ENCODE results near the gene UTP25.

Gene UTP25

DNA sequence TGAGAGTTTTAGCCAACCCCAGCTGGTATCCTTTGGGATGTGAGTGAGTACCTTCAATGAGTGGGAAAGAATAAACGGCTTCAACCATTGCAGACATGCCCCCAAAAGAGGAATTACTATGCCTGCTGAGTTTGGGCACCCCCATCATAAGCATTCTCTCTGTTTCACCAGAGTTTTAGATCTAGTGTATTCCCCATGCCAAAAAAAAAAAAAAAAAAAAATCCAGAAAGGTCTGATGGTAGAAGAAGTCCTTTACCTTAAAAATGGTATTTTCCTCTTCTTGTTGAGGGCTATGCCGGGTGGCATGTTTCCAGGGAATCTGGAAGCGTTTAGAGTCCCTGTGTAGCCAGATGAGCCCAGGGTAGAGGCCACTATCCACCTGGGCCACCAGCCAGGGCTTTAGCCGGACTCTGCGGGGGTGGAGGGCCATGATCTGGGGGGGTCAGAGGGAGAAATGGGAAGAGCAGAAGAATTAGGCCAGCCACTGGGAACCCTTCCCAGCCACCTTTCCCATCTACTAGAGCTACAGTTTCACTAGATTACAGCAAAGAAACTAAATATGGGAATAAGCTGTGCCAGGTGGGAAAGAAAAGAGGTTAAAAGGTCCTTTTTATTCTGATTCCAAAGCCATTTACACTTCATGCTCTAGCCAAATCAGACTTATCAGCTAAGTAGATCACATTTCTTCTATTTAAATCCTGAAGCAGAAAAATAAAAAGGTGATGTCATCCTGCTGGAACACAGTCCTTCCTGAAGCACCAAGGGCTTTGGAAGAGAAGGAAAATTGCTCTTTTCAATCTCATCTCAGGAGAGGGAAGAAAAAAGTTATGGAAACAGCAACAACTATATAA lies 26.6 kb upstream of the UTP25 start:
- ATAC-seq (replicated peaks) (no peak), DNase-seq (no peak)
- Mint-ChIP-seq H3K27ac (no peak overlapping the region), H3K27me3 (peaks cover 24 to 41% of the 10 kb centered on the region in 2 donors), H3K4me3 (no peak overlapping the region), H3K4me1 (peaks cover 10 to 13% of the 10 kb centered on the region in 2 donors), H3K9me3 (peaks cover 0 to 2% of the 10 kb centered on the region in 2 donors), H3K36me3 (peaks cover 0 to 2% of the 10 kb centered on the region in 2 donors)

DNA sequence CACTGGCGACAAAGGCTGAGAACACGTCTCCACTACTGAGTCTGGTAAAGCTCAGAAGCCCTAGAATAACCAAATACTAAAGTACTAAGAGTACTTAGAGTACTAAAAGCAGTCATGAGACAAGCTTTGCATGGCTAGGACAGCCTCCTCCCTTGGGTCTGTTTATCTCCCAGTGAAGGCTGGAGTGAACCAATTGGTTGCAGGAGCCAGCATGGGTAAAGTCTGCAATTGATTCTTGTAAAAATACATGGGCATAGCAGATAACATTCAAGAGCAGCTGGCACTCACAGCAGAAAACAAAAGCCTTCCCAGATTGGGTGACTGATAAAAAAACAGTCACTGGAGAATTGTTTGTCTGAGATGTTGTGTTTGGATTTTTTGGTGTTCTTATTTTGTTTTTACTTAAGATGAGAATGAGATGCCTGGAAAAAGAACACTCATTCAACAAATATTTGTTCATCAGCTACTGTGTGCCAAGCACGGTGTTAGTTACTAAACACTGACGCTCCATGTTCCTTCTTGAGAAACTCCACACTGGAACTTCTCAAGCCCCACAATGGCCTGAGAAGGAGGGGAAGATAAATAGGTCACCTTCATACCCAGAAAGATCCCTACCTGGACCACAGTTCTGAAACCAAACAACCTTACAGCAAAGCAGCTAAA lies 25.5 kb upstream of the UTP25 start:
- no peak overlapping the region for H3K4me3 Mint-ChIP-seq
- no peak overlapping the region for H3K27ac Mint-ChIP-seq
- no peak for ATAC-seq (replicated peaks)
- peaks cover 0 to 2% of the 10 kb centered on the region in 2 donors for H3K36me3 Mint-ChIP-seq
- H3K9me3 Mint-ChIP-seq = peaks cover 0 to 2% of the 10 kb centered on the region in 2 donors
- DNase-seq = no peak
- peaks cover 18 to 35% of the 10 kb centered on the region in 2 donors for H3K27me3 Mint-ChIP-seq
- H3K4me1 Mint-ChIP-seq = peaks cover 13% of the 10 kb centered on the region in 2 donors

DNA sequence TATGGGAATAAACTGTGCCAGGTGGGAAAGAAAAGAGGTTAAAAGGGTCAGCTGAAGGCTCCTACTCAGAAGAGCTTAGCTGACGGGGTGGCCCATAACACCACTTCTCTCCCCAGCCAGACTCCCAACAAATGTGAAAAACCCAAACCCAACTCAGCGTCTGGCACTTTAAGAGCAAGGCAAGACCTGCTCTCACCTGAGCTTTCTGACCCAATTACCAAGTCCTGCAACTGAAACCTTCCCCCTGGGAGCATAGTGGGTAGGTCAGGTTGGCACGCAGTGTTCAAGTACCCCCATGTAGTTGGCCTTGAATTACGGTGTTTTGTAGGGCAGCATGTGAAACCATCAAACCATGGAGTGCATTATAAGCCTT lies 25.0 kb upstream of the UTP25 start:
- ATAC-seq (replicated peaks) = no peak
- H3K4me1 Mint-ChIP-seq = peaks cover 12 to 13% of the 10 kb centered on the region in 2 donors
- H3K27ac Mint-ChIP-seq = no peak overlapping the region
- no peak overlapping the region for H3K4me3 Mint-ChIP-seq
- peaks cover 18 to 35% of the 10 kb centered on the region in 2 donors for H3K27me3 Mint-ChIP-seq
- peaks cover 0 to 2% of the 10 kb centered on the region in 2 donors for H3K36me3 Mint-ChIP-seq
- peaks cover 0 to 2% of the 10 kb centered on the region in 2 donors for H3K9me3 Mint-ChIP-seq
- DNase-seq = no peak

DNA sequence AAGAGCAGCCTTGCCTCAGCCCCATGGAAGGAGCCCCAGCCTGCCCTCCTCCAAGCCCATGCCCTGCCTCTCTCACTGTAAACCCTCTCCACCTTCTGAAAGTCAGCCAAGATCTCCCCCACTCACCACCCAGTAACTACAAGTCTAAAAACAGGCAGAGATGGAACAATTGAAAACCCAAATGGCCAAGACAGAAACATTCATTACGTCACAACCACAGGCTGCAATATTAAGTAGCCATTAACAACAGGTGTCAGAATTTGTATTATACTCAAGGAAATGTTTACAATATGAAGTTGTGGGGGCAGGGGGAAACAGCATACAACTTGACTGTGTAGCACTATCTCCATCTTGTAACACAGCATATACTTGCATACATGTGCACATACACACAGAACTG lies 24.2 kb upstream of the UTP25 start:
- peaks cover 7 to 13% of the 10 kb centered on the region in 2 donors for H3K4me1 Mint-ChIP-seq
- peaks cover 18 to 35% of the 10 kb centered on the region in 2 donors for H3K27me3 Mint-ChIP-seq
- peaks cover 0 to 2% of the 10 kb centered on the region in 2 donors for H3K36me3 Mint-ChIP-seq
- peaks cover 0 to 2% of the 10 kb centered on the region in 2 donors for H3K9me3 Mint-ChIP-seq
- no peak for DNase-seq
- H3K4me3 Mint-ChIP-seq = no peak overlapping the region
- no peak for ATAC-seq (replicated peaks)
- H3K27ac Mint-ChIP-seq = no peak overlapping the region

DNA sequence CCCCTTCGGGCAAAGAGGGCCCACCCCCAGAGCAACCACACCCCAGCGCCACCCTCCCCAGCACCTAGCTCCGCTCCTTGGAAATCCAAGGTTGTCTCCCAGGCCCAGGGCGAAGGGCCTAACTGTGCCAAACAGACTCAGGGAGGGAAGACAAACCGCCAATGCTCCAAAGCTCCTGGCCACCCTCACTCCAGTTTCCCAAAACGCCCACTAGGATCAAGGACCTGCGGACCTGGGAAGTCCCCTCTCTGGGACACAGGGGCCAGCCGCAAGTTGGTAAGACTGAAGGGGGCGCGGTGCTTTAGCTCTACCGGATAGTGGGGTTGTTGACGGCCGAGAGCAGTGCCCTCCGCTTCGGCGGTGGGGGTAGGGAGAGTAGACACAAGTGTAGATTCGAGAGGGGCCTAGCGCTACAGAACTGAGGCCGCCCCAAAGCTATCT lies 22.4 kb upstream of the UTP25 start:
- no peak for DNase-seq
- H3K27me3 Mint-ChIP-seq = peaks cover 27 to 44% of the 10 kb centered on the region in 2 donors
- no peak for ATAC-seq (replicated peaks)
- H3K9me3 Mint-ChIP-seq = peaks cover 0 to 2% of the 10 kb centered on the region in 2 donors
- H3K4me3 Mint-ChIP-seq = peak overlapping the region; percentile 91 to 92
- no peak overlapping the region for H3K27ac Mint-ChIP-seq
- peaks cover 0 to 2% of the 10 kb centered on the region in 2 donors for H3K36me3 Mint-ChIP-seq
- H3K4me1 Mint-ChIP-seq = peaks cover 7 to 13% of the 10 kb centered on the region in 2 donors

DNA sequence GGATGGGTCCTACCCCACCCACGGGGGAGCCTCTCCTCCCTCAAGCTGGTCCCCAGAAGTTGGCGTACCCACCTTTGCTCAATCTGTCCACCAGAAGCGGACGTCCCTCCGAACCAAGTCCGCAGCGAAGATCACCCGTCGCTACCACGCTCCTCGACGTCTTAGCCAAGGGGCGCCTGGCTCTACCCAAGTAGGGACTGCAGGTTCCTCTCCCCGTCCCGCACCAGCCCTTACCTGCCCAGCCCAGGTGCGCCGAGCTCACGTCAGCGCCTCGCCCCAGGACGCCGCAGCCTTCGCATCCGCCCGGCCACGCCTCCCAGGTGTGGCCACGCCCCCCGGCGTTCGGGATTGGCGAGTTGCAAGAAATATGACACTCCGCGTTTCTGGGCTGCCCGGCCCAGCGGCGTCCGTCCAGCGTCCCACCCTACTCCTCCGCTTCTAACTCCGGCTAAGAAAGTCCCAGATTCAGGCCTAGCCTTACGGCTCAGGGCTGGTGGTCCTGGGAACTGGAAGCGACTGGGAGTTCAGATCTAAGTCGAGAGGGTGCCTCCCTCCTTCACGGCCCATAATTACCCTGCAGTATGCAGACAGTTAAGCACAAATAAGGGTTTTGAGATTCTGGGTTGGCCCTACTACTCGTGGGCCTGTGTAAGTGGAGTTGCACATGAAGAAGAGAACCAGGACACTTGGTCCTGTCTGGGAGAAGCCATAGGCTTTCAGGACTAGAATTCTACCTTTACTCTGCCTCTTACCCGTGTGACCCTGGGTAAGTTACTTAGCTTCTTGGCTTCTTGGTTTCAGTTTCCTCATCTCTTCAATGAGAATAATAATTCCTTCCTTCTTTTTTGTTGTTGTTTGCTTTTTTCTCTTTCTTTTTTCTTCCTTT lies 21.7 kb upstream of the UTP25 start, which contains the start of gene IRF6:
Gene IRF6 (minus strand): TSS at position 268 of the 886 bp plus-strand sequence. CDS start 4,729 bp downstream, outside the sequence.
- Mint-ChIP-seq H3K27me3 (peaks cover 27 to 44% of the 10 kb centered on the region in 2 donors), H3K36me3 (peaks cover 0 to 2% of the 10 kb centered on the region in 2 donors), H3K27ac (peak within 1 kb of the TSS; percentile 85), H3K4me1 (peaks cover 7 to 13% of the 10 kb centered on the region in 2 donors), H3K9me3 (peaks cover 0 to 2% of the 10 kb centered on the region in 2 donors), H3K4me3 (peak within 1 kb of the TSS; percentile 91 to 92)
- DNase-seq = peak; percentile 44
- ATAC-seq (replicated peaks) = peak; percentile 93 to 95

DNA sequence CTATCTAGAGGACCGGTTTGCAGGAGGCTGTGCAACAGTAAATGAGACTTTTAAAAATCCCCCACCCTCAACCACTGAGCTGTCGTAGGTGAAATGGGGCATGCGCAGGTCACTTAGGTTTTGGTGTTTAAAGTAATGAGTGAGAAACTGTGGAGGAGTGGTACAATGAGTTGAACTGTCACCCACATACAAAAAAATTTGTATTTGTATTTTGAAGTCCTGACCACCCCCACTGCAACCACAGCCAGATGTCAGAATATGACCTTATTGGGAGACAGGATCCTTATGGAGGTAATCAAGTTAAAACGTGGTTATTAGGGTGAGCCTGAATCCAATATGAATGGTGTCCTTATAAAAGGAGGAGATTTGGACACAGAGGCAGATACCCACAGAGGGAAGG lies 20.3 kb upstream of the UTP25 start:
- Mint-ChIP-seq H3K36me3 (peaks cover 0 to 2% of the 10 kb centered on the region in 2 donors), H3K27me3 (peaks cover 21 to 34% of the 10 kb centered on the region in 2 donors), H3K27ac (no peak overlapping the region), H3K4me1 (peaks cover 7 to 13% of the 10 kb centered on the region in 2 donors), H3K9me3 (peaks cover 0 to 2% of the 10 kb centered on the region in 2 donors), H3K4me3 (no peak overlapping the region)
- DNase-seq (no peak), ATAC-seq (replicated peaks) (no peak)

DNA sequence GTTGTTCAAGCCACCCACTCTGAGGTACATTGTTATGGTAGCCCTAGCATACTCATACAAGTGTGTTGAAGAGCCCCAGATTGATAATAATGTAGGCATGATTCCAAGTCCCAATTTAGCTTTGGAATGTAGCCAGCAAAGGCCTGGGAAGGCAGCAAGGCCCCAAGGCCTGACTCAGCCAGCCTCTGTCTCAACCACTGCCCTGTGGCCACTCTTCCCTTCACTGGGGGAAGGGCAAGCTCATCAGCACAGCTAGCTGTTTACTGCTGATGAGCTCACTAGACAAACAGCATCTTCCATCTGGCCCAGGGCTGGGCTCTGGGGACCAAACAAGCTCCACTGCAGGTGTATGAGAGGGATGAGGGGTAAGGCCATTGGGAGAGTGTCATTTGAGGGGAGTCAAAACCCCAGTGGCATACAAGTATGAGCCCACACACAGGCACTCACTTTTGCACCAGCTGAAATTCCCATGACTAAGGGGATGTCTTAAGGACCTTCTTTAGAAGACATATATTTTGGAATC lies 19.7 kb upstream of the UTP25 start:
- H3K27me3 Mint-ChIP-seq = peaks cover 21 to 34% of the 10 kb centered on the region in 2 donors
- no peak for DNase-seq
- no peak for ATAC-seq (replicated peaks)
- peaks cover 0 to 2% of the 10 kb centered on the region in 2 donors for H3K9me3 Mint-ChIP-seq
- H3K27ac Mint-ChIP-seq = no peak overlapping the region
- H3K4me3 Mint-ChIP-seq = no peak overlapping the region
- H3K4me1 Mint-ChIP-seq = peaks cover 7 to 13% of the 10 kb centered on the region in 2 donors
- H3K36me3 Mint-ChIP-seq = peaks cover 0 to 2% of the 10 kb centered on the region in 2 donors

DNA sequence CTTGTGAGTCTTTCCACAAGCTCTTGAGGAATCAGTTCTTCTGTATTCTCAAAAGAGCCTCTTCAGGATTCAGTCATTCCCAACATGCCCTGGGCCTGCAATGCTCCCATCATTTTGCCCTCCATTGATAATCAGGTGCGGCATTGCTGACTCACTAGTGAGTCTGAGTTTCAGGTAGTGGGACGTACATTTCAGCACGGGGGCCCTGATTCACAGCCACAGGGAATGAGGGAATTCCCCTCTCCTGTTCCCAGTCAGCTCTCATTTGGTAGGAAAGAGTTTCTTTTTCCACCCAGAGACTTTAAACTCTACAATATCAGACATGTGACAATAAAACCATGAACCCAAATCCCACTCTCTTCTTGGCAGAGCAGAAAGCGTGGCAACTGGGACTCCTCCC lies 18.2 kb upstream of the UTP25 start:
- Mint-ChIP-seq H3K27me3 (peaks cover 15 to 26% of the 10 kb centered on the region in 2 donors), H3K36me3 (peaks cover 0 to 2% of the 10 kb centered on the region in 2 donors), H3K4me3 (no peak overlapping the region), H3K27ac (no peak overlapping the region), H3K9me3 (peaks cover 0 to 2% of the 10 kb centered on the region in 2 donors), H3K4me1 (peaks cover 7 to 13% of the 10 kb centered on the region in 2 donors)
- no peak for DNase-seq
- ATAC-seq (replicated peaks) = no peak

DNA sequence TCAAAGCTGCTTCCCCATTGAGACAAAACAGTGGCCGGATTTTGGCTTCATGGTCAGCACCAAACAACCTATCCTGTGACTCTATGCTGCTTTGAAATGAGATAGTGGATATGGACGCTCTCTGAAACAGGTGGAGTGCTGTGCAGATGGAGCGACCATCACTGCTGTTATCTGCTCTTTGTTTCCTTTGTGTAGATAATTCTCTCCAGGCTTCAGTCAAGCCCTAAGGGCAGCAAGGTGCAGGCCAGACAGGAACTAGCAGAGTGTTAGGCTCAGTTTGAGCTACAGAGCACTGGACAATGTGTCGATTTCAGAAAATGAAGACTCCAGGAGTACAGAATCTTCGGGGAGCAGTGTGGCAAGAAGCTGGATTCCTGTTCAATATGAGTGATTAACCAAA lies 17.0 kb upstream of the UTP25 start:
- H3K9me3 Mint-ChIP-seq = peaks cover 0 to 2% of the 10 kb centered on the region in 2 donors
- DNase-seq = no peak
- no peak overlapping the region for H3K27ac Mint-ChIP-seq
- H3K27me3 Mint-ChIP-seq = peaks cover 8 to 16% of the 10 kb centered on the region in 2 donors
- H3K4me1 Mint-ChIP-seq = peaks cover 5 to 7% of the 10 kb centered on the region in 2 donors
- H3K36me3 Mint-ChIP-seq = peaks cover 0 to 2% of the 10 kb centered on the region in 2 donors
- no peak overlapping the region for H3K4me3 Mint-ChIP-seq
- no peak for ATAC-seq (replicated peaks)

DNA sequence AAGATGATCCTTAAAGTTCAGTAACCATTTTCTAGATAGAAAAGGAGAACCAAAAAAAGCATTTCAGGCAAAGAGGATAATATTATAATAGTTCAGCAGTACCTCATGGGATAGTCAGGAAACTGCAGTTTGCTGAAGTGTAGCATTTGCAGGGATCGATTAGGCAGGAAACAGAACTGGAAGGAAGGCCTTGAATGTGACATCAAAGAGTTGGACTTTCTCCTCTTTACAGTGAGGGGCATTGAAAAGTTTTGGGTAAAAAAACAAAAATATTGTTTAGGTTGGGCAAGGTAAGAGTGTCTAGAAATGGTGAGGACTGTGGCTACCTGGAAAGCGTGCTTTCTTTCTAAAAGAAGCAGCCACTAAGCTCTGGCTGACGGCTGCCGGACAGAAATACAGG lies 13.9 kb upstream of the UTP25 start:
- no peaks in the 10 kb centered on the region for H3K36me3 Mint-ChIP-seq
- ATAC-seq (replicated peaks) = no peak
- peaks cover 24 to 25% of the 10 kb centered on the region in 2 donors for H3K27me3 Mint-ChIP-seq
- no peaks in the 10 kb centered on the region for H3K9me3 Mint-ChIP-seq
- H3K4me1 Mint-ChIP-seq = peaks cover 0 to 2% of the 10 kb centered on the region in 2 donors
- no peak overlapping the region for H3K4me3 Mint-ChIP-seq
- DNase-seq = no peak
- H3K27ac Mint-ChIP-seq = no peak overlapping the region

DNA sequence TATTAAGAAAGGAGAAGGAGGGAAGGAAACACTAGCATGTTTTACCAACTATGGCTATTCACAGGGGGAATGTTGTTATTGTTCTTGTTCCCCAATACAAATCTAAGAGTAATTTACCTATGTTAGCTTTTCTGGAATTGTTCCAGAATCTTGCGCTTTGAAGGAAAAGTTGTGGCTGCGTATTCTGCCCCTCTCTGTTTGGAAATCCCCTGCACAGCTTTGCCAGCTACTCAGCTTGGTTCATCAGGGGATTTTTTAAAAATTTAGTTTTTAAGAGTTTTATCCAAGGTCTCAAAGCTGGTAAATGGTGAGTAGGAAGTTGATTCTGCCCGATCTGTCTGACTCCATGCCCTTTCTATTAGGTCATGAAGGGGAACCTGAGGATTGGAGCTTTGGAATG lies 12.3 kb upstream of the UTP25 start:
- H3K4me1 Mint-ChIP-seq = peaks cover 0 to 2% of the 10 kb centered on the region in 2 donors
- ATAC-seq (replicated peaks) (no peak), DNase-seq (no peak)
- H3K36me3 Mint-ChIP-seq = no peaks in the 10 kb centered on the region
- peaks cover 19 to 21% of the 10 kb centered on the region in 2 donors for H3K27me3 Mint-ChIP-seq
- no peak overlapping the region for H3K27ac Mint-ChIP-seq
- no peaks in the 10 kb centered on the region for H3K9me3 Mint-ChIP-seq
- no peak overlapping the region for H3K4me3 Mint-ChIP-seq

DNA sequence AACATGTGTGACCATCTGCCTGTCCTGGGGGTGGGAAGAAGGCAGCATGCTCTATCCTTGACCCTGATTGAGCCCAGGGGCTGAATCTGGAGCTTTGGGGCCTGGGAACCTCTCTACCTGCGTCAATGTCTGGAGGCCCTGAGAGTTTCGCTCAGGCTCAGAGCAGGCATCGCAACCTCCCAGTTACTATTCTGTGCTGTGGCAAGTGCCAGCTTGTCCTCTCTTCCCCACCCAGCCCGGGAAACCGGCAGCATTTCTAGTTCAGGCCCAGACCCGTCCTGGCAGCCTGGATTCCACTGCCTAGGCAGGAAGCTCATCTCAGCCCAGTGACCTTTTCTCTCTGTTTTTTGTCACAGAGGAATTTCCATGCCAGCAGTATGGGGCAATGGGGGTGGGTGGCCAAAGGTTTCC lies 11.8 kb upstream of the UTP25 start:
- Mint-ChIP-seq H3K36me3 (no peaks in the 10 kb centered on the region), H3K27ac (no peak overlapping the region), H3K4me1 (peaks cover 0 to 2% of the 10 kb centered on the region in 2 donors), H3K9me3 (no peaks in the 10 kb centered on the region), H3K27me3 (peaks cover 23 to 25% of the 10 kb centered on the region in 2 donors), H3K4me3 (no peak overlapping the region)
- DNase-seq (no peak), ATAC-seq (replicated peaks) (no peak)

All from stimulated activated naive B cell treated with anti-CD40 and anti-IgM and Interleukin-4, amounts not matched to agents 10 μg/mL and 1 μg/mL and 100 μg/mL, for 72 hours (primary cell).